Neural cell (in vitro differentiated cells): ENCODE data around the gene OTOP2. TPM values are rescaled to one million over a fixed set of nuclear protein-coding genes. Genes with fewer than 3 reads are reported as not detected.

Experiments used
- H2AFZ ChIP-seq: fragments of 200-600, 300-800 bp; sonication (generic), shearing (Covaris generic); 2 replicates; pipeline ENCODE4 v1.6.0; 2014; ENCODE audit warnings: low read depth, mild to moderate bottlenecking, antibody characterized with exemption, low read length, moderate library complexity
- H3F3A ChIP-seq: fragments of 200-600 bp; shearing (Covaris generic); 2 replicates; pipeline ENCODE4 v1.6.1; 2016; ENCODE audit warnings: mild to moderate bottlenecking, moderate library complexity, mixed read lengths, antibody characterized with exemption, low read length; ENCODE audit not compliant: insufficient read depth, poor library complexity, severe bottlenecking
- H3K27ac ChIP-seq: fragments of 200-600, 300-800 bp; sonication (generic), shearing (Covaris generic); 2 replicates; pipeline ENCODE4 v1.5.1; 2014; ENCODE audit warnings: mild to moderate bottlenecking, low read length, moderate library complexity
- H3K27me3 ChIP-seq: fragments of 300-800, 200-600 bp; sonication (generic), shearing (Covaris generic); 2 replicates; pipeline ENCODE4 v1.6.0; 2014; ENCODE audit warnings: mild to moderate bottlenecking, low read depth, low read length, moderate library complexity; ENCODE audit not compliant: insufficient read depth
- H3K36me3 ChIP-seq: fragments of 300-800, 200-600 bp; sonication (generic), shearing (Covaris generic); 2 replicates; pipeline ENCODE4 v1.5.1; 2014; ENCODE audit warnings: mild to moderate bottlenecking, antibody characterized with exemption, low read length, moderate library complexity; ENCODE audit not compliant: insufficient read depth
- H3K4me2 ChIP-seq: fragments of 300-800, 200-600 bp; sonication (generic), shearing (Covaris generic); 2 replicates; pipeline ENCODE4 v1.6.0; 2014; ENCODE audit warnings: mild to moderate bottlenecking, low read length
- H3K4me3 ChIP-seq: fragments of 300-800, 200-600 bp; sonication (generic), shearing (Covaris generic); 2 replicates; pipeline ENCODE4 v1.5.1; 2014; ENCODE audit warnings: mild to moderate bottlenecking, low read length, moderate library complexity
- H3K79me2 ChIP-seq: fragments of 200-600 bp; shearing (Covaris generic); replicated peaks from 2 replicates; pipeline ENCODE4 v1.6.0; 2014; ENCODE audit warnings: mild to moderate bottlenecking, low read length, moderate library complexity; ENCODE audit not compliant: insufficient read depth
- H3K9ac ChIP-seq: fragments of 300-800, 200-600 bp; sonication (generic), shearing (Covaris generic); 2 replicates; pipeline ENCODE4 v1.6.1; 2016; ENCODE audit warnings: mild to moderate bottlenecking, low read length, mixed read lengths
- H3K9me2 ChIP-seq: fragments of 200-600 bp; shearing (Covaris generic); 2 replicates; pipeline ENCODE4 v1.6.1; 2016; ENCODE audit warnings: mild to moderate bottlenecking, low read length, mixed read lengths; ENCODE audit not compliant: insufficient read depth
- H3K9me3 ChIP-seq: fragments of 200-600, 300-800 bp; sonication (generic), shearing (Covaris generic); 2 replicates; pipeline ENCODE4 v1.6.1; 2016; ENCODE audit warnings: mild to moderate bottlenecking, mixed run types, low read length, moderate library complexity, mixed read lengths
- H4K20me1 ChIP-seq: fragments of 200-600 bp; shearing (Covaris generic); 2 replicates; pipeline ENCODE4 v1.6.1; 2016; ENCODE audit warnings: mild to moderate bottlenecking, mixed run types; ENCODE audit not compliant: insufficient read depth
- CTCF ChIP-seq: fragments of 450-650 bp; IDR thresholded peaks from 2 replicates; pipeline ENCODE4 v1.5.1; 2014; ENCODE audit warnings: antibody characterized with exemption, mild to moderate bottlenecking, moderate library complexity; ENCODE audit not compliant: poor library complexity, severe bottlenecking
- EP300 ChIP-seq: fragments of 450-650 bp; conservative IDR thresholded peaks from 2 replicates; pipeline ENCODE4 v1.6.1; 2014; ENCODE audit warnings: antibody characterized with exemption, mild to moderate bottlenecking, moderate library complexity; ENCODE audit not compliant: poor library complexity, severe bottlenecking
- EZH2 ChIP-seq: fragments of 200-600, 300-800 bp; shearing (Covaris generic), sonication (generic); IDR thresholded peaks from 2 replicates; pipeline ENCODE4 v1.6.1; 2014; ENCODE audit warnings: antibody characterized with exemption, low read length, borderline replicate concordance, mild to moderate bottlenecking; ENCODE audit not compliant: insufficient read depth, poor library complexity, severe bottlenecking
- MXI1 ChIP-seq: fragments of 450-650 bp; conservative IDR thresholded peaks from 2 replicates; pipeline ENCODE4 v1.6.1; 2014; ENCODE audit warnings: antibody characterized with exemption, mild to moderate bottlenecking; ENCODE audit not compliant: poor library complexity, severe bottlenecking
- POLR2AphosphoS5 ChIP-seq: IDR thresholded peaks from 2 replicates; pipeline ENCODE4 v1.6.1; 2012
- RAD21 ChIP-seq: fragments of 450-650 bp; conservative IDR thresholded peaks from 2 replicates; pipeline ENCODE4 v1.6.1; 2014; ENCODE audit warnings: antibody characterized with exemption, mild to moderate bottlenecking, moderate library complexity
- REST ChIP-seq: IDR thresholded peaks from 2 replicates; pipeline ENCODE4 v1.6.1; 2012; ENCODE audit warnings: borderline replicate concordance
- SMC3 ChIP-seq: fragments of 450-650 bp; conservative IDR thresholded peaks from 2 replicates; pipeline ENCODE4 v1.6.1; 2014; ENCODE audit warnings: antibody characterized with exemption, mild to moderate bottlenecking, moderate library complexity; ENCODE audit not compliant: poor library complexity
- TAF1 ChIP-seq: IDR thresholded peaks from 2 replicates; pipeline ENCODE4 v1.6.1; 2012; ENCODE audit warnings: low read depth
- polyA plus RNA-seq: library from polyadenylated mRNA; depleted of rRNA; stranded (reverse); fragments of >200 nt; gene quantifications from 2 replicates; pipeline ENCODE4 v1.2.3, GENCODE V29; 2014

OTOP2 gene
- polyA plus RNA-seq, 1 donor from 2014 or later = not detected

GRCh38 chr17:74898376-74898946 lies 25.6 kb upstream of the OTOP2 start:
- Histone ChIP-seq H3K9me3 (no peaks in the 10 kb centered on the region), H3K4me2 (no peak overlapping the region), H3F3A (no peaks in the 10 kb centered on the region), H3K9ac (no peak overlapping the region), H3K9me2 (no peaks in the 10 kb centered on the region), H3K4me3 (no peak overlapping the region), H3K36me3 (no peaks in the 10 kb centered on the region), H3K79me2 (no peaks in the 10 kb centered on the region), H2AFZ (no peak overlapping the region), H3K27me3 (peaks cover 32% of the 10 kb centered on the region), H4K20me1 (no peaks in the 10 kb centered on the region), H3K27ac (no peak overlapping the region)
- TF ChIP-seq REST = no peak
- no peak for TF ChIP-seq SMC3
- TF ChIP-seq RAD21 = no peak
- TF ChIP-seq EP300 = no peak
- no peak for TF ChIP-seq POLR2AphosphoS5
- TF ChIP-seq EZH2 = no peak
- no peak for TF ChIP-seq MXI1
- TF ChIP-seq TAF1 = no peak
- no peak for TF ChIP-seq CTCF

GRCh38 chr17:74900208-74900607 lies 23.9 kb upstream of the OTOP2 start:
- no peak for TF ChIP-seq EP300
- no peak for TF ChIP-seq REST
- no peak for TF ChIP-seq SMC3
- TF ChIP-seq POLR2AphosphoS5 = no peak
- H3K9me2 ChIP-seq = no peaks in the 10 kb centered on the region
- no peak overlapping the region for H2AFZ ChIP-seq
- H3K9ac ChIP-seq = no peak overlapping the region
- H3F3A ChIP-seq = no peaks in the 10 kb centered on the region
- no peak overlapping the region for H3K4me2 ChIP-seq
- no peaks in the 10 kb centered on the region for H3K79me2 ChIP-seq
- H3K4me3 ChIP-seq = no peak overlapping the region
- no peaks in the 10 kb centered on the region for H3K36me3 ChIP-seq
- H4K20me1 ChIP-seq = no peaks in the 10 kb centered on the region
- peaks cover 15% of the 10 kb centered on the region for H3K27me3 ChIP-seq
- H3K27ac ChIP-seq = no peak overlapping the region
- no peaks in the 10 kb centered on the region for H3K9me3 ChIP-seq
